A673 (cell line): Measurements from ENCODE around the gene DTWD1.
"Not testable (repeated sequence)": the region's sequence is repeated elsewhere in the genome, so short reads cannot be mapped to it uniquely, and the experiment has no call there.

ENCODE experiments used
- EZH2 ChIP-seq: fragments of 200-600 bp; sonication (generic); IDR thresholded peaks from 2 replicates; pipeline ENCODE4 v1.6.1; 2017; ENCODE audit warnings: borderline replicate concordance, low read depth, mild to moderate bottlenecking, mixed read lengths, antibody characterized with exemption, low read length; ENCODE audit not compliant: poor library complexity, severe bottlenecking
- TF ChIP-seq, protein P1 (sequence below): fragments of 300-800, 200-600 bp; sonication (generic); conservative IDR thresholded peaks from 2 replicates; pipeline ENCODE4 v1.5.1; 2017; ENCODE audit warnings: low read depth, mild to moderate bottlenecking, antibody characterized with exemption, low read length, moderate library complexity, mixed read lengths

DNA sequence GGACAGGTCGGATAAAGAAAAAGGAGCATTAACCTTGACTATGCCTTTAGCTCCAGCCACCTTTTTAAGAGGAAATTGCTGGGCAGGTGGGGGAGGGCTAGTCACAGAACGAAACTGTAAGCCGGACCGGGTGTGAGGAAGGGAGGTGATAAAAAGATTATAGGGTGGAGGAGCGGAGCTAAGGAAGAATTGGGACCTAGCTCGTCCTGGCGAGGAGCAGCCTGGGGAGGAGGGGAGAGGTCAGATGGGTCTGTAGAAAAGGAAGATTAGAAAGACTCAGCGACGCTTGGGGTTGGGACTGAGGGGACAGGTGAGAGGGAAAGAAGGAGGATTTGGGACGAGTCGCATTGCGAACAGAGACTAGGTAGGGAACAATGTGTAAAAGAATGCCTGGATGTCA lies 82.1 kb downstream of the DTWD1 start:
- TF ChIP-seq EZH2 = not testable (repeated sequence)
- TF ChIP-seq, protein P1, sequence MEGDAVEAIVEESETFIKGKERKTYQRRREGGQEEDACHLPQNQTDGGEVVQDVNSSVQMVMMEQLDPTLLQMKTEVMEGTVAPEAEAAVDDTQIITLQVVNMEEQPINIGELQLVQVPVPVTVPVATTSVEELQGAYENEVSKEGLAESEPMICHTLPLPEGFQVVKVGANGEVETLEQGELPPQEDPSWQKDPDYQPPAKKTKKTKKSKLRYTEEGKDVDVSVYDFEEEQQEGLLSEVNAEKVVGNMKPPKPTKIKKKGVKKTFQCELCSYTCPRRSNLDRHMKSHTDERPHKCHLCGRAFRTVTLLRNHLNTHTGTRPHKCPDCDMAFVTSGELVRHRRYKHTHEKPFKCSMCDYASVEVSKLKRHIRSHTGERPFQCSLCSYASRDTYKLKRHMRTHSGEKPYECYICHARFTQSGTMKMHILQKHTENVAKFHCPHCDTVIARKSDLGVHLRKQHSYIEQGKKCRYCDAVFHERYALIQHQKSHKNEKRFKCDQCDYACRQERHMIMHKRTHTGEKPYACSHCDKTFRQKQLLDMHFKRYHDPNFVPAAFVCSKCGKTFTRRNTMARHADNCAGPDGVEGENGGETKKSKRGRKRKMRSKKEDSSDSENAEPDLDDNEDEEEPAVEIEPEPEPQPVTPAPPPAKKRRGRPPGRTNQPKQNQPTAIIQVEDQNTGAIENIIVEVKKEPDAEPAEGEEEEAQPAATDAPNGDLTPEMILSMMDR = not testable (repeated sequence)
